Gastroesophageal sphincter (tissue), 3 donors: ENCODE data around the gene AMBP.

Experiments used
- CTCF ChIP-seq, 4 experiments: fragments of 200-600 bp in 2 of 4; fragments of 450-650 bp in 2 of 4; sonication (generic) in 1 of 4; IDR thresholded peaks; one replicate each; pipeline ENCODE4 v1.5.1; 2017 to 2019; ENCODE audit warnings: antibody characterized with exemption in 4 of 4, mild to moderate bottlenecking in 2 of 4, moderate library complexity in 2 of 4
- POLR2A ChIP-seq, 2 donors: fragments of 450-650 bp; IDR thresholded peaks; one replicate each; pipeline ENCODE4 v1.6.1; 2017; ENCODE audit warnings: antibody characterized with exemption in 2 of 2, mild to moderate bottlenecking in 2 of 2, moderate library complexity in 1 of 2

GRCh38 chr9:114075602-114076001 is 2.5 kb downstream of the AMBP start:
- TF ChIP-seq CTCF (IDR thresholded peaks at IDR 0.05) (no peak), POLR2A (IDR thresholded peaks at IDR 0.05) (no peak)
